ENCODE data around the gene ZFPL1.

DNA sequence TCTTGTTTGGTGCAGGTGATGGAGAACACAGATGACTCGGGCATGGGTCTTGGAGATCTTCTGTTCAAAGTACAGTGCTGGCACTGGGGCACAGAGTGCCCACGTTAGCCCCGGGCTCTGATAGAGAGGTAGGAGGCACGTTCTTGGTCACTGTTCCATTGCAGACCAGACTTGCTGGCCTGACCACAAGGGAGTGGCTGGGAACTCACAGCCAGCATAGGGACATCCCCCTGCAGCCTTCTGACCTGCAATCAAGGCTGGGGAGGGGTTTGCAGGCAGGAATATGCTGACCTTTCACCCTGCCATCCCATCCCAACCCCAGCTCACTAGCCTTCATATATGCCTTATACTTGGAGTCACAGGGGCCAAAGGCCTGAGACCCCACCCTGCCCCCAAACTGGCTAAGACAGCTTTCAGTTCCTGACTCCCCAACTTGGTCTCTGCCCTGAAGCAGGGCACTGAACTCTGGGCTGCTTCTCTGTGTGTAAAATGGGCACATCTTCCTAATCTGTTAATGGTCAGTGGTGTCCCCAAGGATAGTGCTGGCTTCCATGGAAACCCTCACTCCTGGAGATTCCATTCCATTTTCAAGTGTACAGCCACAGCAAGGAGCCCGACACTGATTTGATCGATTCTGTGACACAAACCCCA is 42.7 kb downstream of the ZFPL1 start:
- TF ChIP-seq, protein P1, sequence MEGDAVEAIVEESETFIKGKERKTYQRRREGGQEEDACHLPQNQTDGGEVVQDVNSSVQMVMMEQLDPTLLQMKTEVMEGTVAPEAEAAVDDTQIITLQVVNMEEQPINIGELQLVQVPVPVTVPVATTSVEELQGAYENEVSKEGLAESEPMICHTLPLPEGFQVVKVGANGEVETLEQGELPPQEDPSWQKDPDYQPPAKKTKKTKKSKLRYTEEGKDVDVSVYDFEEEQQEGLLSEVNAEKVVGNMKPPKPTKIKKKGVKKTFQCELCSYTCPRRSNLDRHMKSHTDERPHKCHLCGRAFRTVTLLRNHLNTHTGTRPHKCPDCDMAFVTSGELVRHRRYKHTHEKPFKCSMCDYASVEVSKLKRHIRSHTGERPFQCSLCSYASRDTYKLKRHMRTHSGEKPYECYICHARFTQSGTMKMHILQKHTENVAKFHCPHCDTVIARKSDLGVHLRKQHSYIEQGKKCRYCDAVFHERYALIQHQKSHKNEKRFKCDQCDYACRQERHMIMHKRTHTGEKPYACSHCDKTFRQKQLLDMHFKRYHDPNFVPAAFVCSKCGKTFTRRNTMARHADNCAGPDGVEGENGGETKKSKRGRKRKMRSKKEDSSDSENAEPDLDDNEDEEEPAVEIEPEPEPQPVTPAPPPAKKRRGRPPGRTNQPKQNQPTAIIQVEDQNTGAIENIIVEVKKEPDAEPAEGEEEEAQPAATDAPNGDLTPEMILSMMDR (IDR thresholded peaks at IDR 0.05), result no peak
- no peak for TF ChIP-seq POLR2A (IDR thresholded peaks at IDR 0.05)
- TF ChIP-seq POLR2AphosphoS5 (IDR thresholded peaks at IDR 0.05), result no peak
